ENCODE results near the gene MTO1. TPM values are rescaled to one million over a fixed set of nuclear protein-coding genes. Genes with fewer than 3 reads are reported as not detected.
"Not testable (repeated sequence)": the region's sequence is repeated elsewhere in the genome, so short reads cannot be mapped to it uniquely, and the experiment has no call there.

The MTO1 gene
- total RNA-seq, 1 donor from 2014 or later = 28.6 TPM

GRCh38 chr6:73518982-73519881 lies 57.7 kb downstream of the MTO1 start:
- Mint-ChIP-seq H3K4me1 (peaks cover 39% of the 10 kb centered on the region), H3K4me3 (peak overlapping the region; percentile 93), H3K36me3 (peaks cover 35% of the 10 kb centered on the region), H3K27ac (peak overlapping the region; percentile 88)
- Histone ChIP-seq H3K4me1 (peaks cover 17% of the 10 kb centered on the region), H3F3A (ENCODE audit: low read depth) (peaks cover 74% of the 10 kb centered on the region), H3K36me3 (peaks cover 21% of the 10 kb centered on the region), H3K79me2 (ENCODE audit: low read depth) (peaks cover 55% of the 10 kb centered on the region), H3K4me3 (peak overlapping the region; percentile 76), H3K4me2 (peak overlapping the region; percentile 85), H3K27ac (peak overlapping the region; percentile 97), H4K20me1 (ENCODE audit: low read depth) (peaks cover 62% of the 10 kb centered on the region), H3K9ac (peak overlapping the region; percentile 95)
- H3K27me3 Mint-ChIP-seq (ENCODE audit: insufficient read depth, low read depth); H3K9me3 Mint-ChIP-seq; H2AFZ ChIP-seq (replicated peaks); H3K9me3 ChIP-seq (ENCODE audit: low read depth); DNase-seq (ENCODE audit: low spot score); H3K27me3 ChIP-seq: not testable (repeated sequence)

- H2AFZ ChIP-seq (replicated peaks) = no peak overlapping the region
- TF ChIP-seq EZH2phosphoT487 (IDR thresholded peaks at IDR 0.05) (no peak), CTCF (IDR thresholded peaks at IDR 0.05) (no peak), EZH2 (IDR thresholded peaks at IDR 0.05) (no peak)
- peak overlapping the region; percentile 76 for H3K4me3 ChIP-seq
- H3K4me2 ChIP-seq = peak overlapping the region; percentile 85
- H3F3A ChIP-seq (ENCODE audit: low read depth) = peaks cover 65% of the 10 kb centered on the region
- Mint-ChIP-seq H3K27me3 (ENCODE audit: insufficient read depth, low read depth) (peaks cover 4% of the 10 kb centered on the region), H3K4me3 (peak overlapping the region; percentile 93), H3K4me1 (peaks cover 39% of the 10 kb centered on the region), H3K9me3 (no peaks in the 10 kb centered on the region), H3K36me3 (peaks cover 32% of the 10 kb centered on the region), H3K27ac (peak overlapping the region; percentile 99)
- H3K36me3 ChIP-seq = peaks cover 21% of the 10 kb centered on the region
- no peaks in the 10 kb centered on the region for H3K27me3 ChIP-seq
- peak overlapping the region; percentile 97 for H3K27ac ChIP-seq
- peak; percentile 73 for DNase-seq (ENCODE audit: low spot score)
- H3K9me3 ChIP-seq (ENCODE audit: low read depth) = no peaks in the 10 kb centered on the region
- H3K4me1 ChIP-seq = peaks cover 17% of the 10 kb centered on the region
- H3K9ac ChIP-seq = peak overlapping the region; percentile 95
- peaks cover 54% of the 10 kb centered on the region for H4K20me1 ChIP-seq (ENCODE audit: low read depth)
- peaks cover 55% of the 10 kb centered on the region for H3K79me2 ChIP-seq (ENCODE audit: low read depth)
Observed at GRCh38 chr6:73519926-73520687, 58.6 kb downstream of the MTO1 start.

- Histone ChIP-seq H3K9ac (peak within 1 kb of the TSS; percentile 95), H4K20me1 (ENCODE audit: low read depth) (peaks cover 46% of the 10 kb centered on the region), H3K9me3 (ENCODE audit: low read depth) (no peaks in the 10 kb centered on the region), H3K4me3 (peak within 1 kb of the TSS; percentile 76), H3K79me2 (ENCODE audit: low read depth) (peaks cover 55% of the 10 kb centered on the region), H3K36me3 (peaks cover 21% of the 10 kb centered on the region), H3K27ac (peak within 1 kb of the TSS; percentile 97), H3F3A (ENCODE audit: low read depth) (peaks cover 58% of the 10 kb centered on the region), H3K4me1 (peaks cover 17% of the 10 kb centered on the region), H3K27me3 (no peaks in the 10 kb centered on the region), H2AFZ (replicated peaks) (peak within 1 kb of the TSS; percentile 53), H3K4me2 (peak within 1 kb of the TSS; percentile 85)
- Mint-ChIP-seq H3K4me1 (peaks cover 37% of the 10 kb centered on the region), H3K4me3 (peak within 1 kb of the TSS; percentile 93), H3K27ac (peak within 1 kb of the TSS; percentile 99), H3K9me3 (no peaks in the 10 kb centered on the region), H3K27me3 (ENCODE audit: insufficient read depth, low read depth) (peaks cover 4% of the 10 kb centered on the region), H3K36me3 (peaks cover 32% of the 10 kb centered on the region)
- DNase-seq (ENCODE audit: low spot score) = peak; percentile 100
- TF ChIP-seq EZH2 (IDR thresholded peaks at IDR 0.05) (no peak), EZH2phosphoT487 (IDR thresholded peaks at IDR 0.05) (no peak), CTCF (IDR thresholded peaks at IDR 0.05) (no peak)
Observed at GRCh38 chr6:73520688-73521350, 59.3 kb downstream of the MTO1 start, which contains the start of gene EEF1A1. TSS of gene EEF1A1 (minus strand) at chr6:73521032. CDS start at chr6:73520026, 1,006 bp downstream.

Data from neural progenitor cell (in vitro differentiated cells).